Breast epithelium (tissue), 3 donors: Measurements from ENCODE around the gene LYPD4.

Experiments used
- POLR2AphosphoS5 ChIP-seq, 3 donors: sonication (generic); formaldehyde crosslinking; IDR thresholded peaks; one replicate each; pipeline ENCODE4 v1.6.1; 2017; ENCODE audit warnings: antibody characterized with exemption in 3 of 3
- TF ChIP-seq, protein P1 (sequence below), 3 donors: fragments of 450-650 bp; IDR thresholded peaks; one replicate each; pipeline ENCODE4 v1.5.1; 2016 to 2017; ENCODE audit warnings: antibody characterized with exemption in 3 of 3, mild to moderate bottlenecking in 3 of 3, moderate library complexity in 3 of 3

DNA sequence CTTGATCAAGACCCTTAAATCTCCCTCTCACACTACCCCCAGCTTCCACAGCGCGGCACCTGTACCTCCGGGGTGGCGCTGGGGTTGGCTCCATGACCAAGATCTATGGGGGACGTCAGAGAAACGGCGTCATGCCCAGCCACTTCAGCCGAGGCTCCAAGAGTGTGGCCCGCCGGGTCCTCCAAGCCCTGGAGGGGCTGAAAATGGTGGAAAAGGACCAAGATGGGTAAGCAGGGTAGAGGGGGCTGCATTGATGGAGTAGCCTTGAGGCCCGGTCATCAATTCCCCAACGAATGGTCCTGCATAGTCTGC is 24.5 kb upstream of the LYPD4 start:
- TF ChIP-seq, protein P1, sequence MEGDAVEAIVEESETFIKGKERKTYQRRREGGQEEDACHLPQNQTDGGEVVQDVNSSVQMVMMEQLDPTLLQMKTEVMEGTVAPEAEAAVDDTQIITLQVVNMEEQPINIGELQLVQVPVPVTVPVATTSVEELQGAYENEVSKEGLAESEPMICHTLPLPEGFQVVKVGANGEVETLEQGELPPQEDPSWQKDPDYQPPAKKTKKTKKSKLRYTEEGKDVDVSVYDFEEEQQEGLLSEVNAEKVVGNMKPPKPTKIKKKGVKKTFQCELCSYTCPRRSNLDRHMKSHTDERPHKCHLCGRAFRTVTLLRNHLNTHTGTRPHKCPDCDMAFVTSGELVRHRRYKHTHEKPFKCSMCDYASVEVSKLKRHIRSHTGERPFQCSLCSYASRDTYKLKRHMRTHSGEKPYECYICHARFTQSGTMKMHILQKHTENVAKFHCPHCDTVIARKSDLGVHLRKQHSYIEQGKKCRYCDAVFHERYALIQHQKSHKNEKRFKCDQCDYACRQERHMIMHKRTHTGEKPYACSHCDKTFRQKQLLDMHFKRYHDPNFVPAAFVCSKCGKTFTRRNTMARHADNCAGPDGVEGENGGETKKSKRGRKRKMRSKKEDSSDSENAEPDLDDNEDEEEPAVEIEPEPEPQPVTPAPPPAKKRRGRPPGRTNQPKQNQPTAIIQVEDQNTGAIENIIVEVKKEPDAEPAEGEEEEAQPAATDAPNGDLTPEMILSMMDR (IDR thresholded peaks at IDR 0.05), result no peak
- TF ChIP-seq POLR2AphosphoS5 (IDR thresholded peaks at IDR 0.05), result no peak
